Lower leg skin (tissue), 4 donors: ENCODE results near the gene SAMD8. TPM values are rescaled to one million over a fixed set of nuclear protein-coding genes. Genes with fewer than 3 reads are reported as not detected.

ENCODE experiments used
- DNase-seq, 2 donors: peaks; one replicate each; pipeline ENCODE4 v3.0.0-alpha.2; 2019; ENCODE audit warnings: low spot score in 2 of 2
- H3K4me3 ChIP-seq: fragments of 200-600 bp; sonication (generic); 2 replicates; pipeline ENCODE4 v1.5.1; 2017; ENCODE audit warnings: mild to moderate bottlenecking, low read depth; ENCODE audit not compliant: poor library complexity, severe bottlenecking
- CTCF ChIP-seq, 3 donors: fragments of 450-650 bp; IDR thresholded peaks; one replicate each; pipeline ENCODE4 v1.5.1; 2016; ENCODE audit warnings: antibody characterized with exemption in 3 of 3, mild to moderate bottlenecking in 3 of 3, moderate library complexity in 2 of 3
- POLR2A ChIP-seq, 2 donors: fragments of 450-650 bp; IDR thresholded peaks; one replicate each; pipeline ENCODE4 v1.6.1; 2016 to 2017; ENCODE audit warnings: antibody characterized with exemption in 2 of 2, mild to moderate bottlenecking in 1 of 2, moderate library complexity in 1 of 2
- WGBS, 2 donors: methylation state at CpG; one replicate each; pipeline ENCODE4 v1.1.5; 2018; 5-methylcytosine and 5-hydroxymethylcytosine counted together
- intact Hi-C: fragments of 100-400 bp; cut with DNase I; formaldehyde crosslinking; loops from one replicate; pipeline ENCODE4 v1.15.0; 2023; ENCODE audit warnings: low total_unique reads
- total RNA-seq, 4 donors: library from RNA; depleted of rRNA; stranded (reverse); fragments of >200 nt; gene quantifications; one replicate each; pipeline ENCODE4 v1.1.0, GENCODE V29; 2016

Gene SAMD8
- total RNA-seq, 4 donors from 2014 or later = 17.4 to 26.4 (median 23.2) TPM

- TF ChIP-seq CTCF (IDR thresholded peaks at IDR 0.05) (no peak), POLR2A (IDR thresholded peaks at IDR 0.05) (no peak)
- no peak for DNase-seq
- 95 to 98% methylated on average over 4 of the region's 4 CpGs for WGBS, 2 donors
- H3K4me3 ChIP-seq = no peak overlapping the region
- intact Hi-C loops = no loop called here
These were observed 30.9 kb upstream of the SAMD8 start for GRCh38 chr10:75080554-75080953.

GRCh38 chr10:75081379-75081778, 30.1 kb upstream of the SAMD8 start:
- no peak overlapping the region for H3K4me3 ChIP-seq
- intact Hi-C loops = no loop called here
- TF ChIP-seq POLR2A (IDR thresholded peaks at IDR 0.05) (no peak), CTCF (IDR thresholded peaks at IDR 0.05) (no peak)
- DNase-seq = no peak
- 95% methylated on average over 5 of the region's 5 CpGs for WGBS, 2 donors

GRCh38 chr10:75083972-75084833, 27.3 kb upstream of the SAMD8 start:
- no peak for DNase-seq
- H3K4me3 ChIP-seq = no peak overlapping the region
- TF ChIP-seq POLR2A (IDR thresholded peaks at IDR 0.05) (no peak), CTCF (IDR thresholded peaks at IDR 0.05) (no peak)
- 66 to 72% methylated on average over 10 of the region's 10 CpGs for WGBS, 2 donors
- intact Hi-C loops = no loop called here

- TF ChIP-seq POLR2A (IDR thresholded peaks at IDR 0.05) (no peak), CTCF (IDR thresholded peaks at IDR 0.05) (no peak)
- 96% methylated on average over 17 to 19 of the region's 19 CpGs for WGBS, 2 donors
- intact Hi-C loops = no loop called here
These were observed 26.5 kb upstream of the SAMD8 start for GRCh38 chr10:75084834-75085384.

GRCh38 chr10:75086278-75086934, 25.1 kb upstream of the SAMD8 start:
- intact Hi-C loops = no loop called here
- DNase-seq = no peak
- 86 to 90% methylated on average over 9 of the region's 9 CpGs for WGBS, 2 donors
- no peak overlapping the region for H3K4me3 ChIP-seq
- TF ChIP-seq POLR2A (IDR thresholded peaks at IDR 0.05) (no peak), CTCF (IDR thresholded peaks at IDR 0.05) (no peak)

More at GRCh38 chr10:75084834-75085384, 26.5 kb upstream of the SAMD8 start:
- DNase-seq = no peak
- no peak overlapping the region for H3K4me3 ChIP-seq
